ENCODE results near the gene TAS1R3. TPM values are rescaled to one million over a fixed set of nuclear protein-coding genes. Genes with fewer than 3 reads are reported as not detected.

Gene TAS1R3
- total RNA-seq, 2 donors from 2014 or later = 0.09 to 0.35 TPM

DNA sequence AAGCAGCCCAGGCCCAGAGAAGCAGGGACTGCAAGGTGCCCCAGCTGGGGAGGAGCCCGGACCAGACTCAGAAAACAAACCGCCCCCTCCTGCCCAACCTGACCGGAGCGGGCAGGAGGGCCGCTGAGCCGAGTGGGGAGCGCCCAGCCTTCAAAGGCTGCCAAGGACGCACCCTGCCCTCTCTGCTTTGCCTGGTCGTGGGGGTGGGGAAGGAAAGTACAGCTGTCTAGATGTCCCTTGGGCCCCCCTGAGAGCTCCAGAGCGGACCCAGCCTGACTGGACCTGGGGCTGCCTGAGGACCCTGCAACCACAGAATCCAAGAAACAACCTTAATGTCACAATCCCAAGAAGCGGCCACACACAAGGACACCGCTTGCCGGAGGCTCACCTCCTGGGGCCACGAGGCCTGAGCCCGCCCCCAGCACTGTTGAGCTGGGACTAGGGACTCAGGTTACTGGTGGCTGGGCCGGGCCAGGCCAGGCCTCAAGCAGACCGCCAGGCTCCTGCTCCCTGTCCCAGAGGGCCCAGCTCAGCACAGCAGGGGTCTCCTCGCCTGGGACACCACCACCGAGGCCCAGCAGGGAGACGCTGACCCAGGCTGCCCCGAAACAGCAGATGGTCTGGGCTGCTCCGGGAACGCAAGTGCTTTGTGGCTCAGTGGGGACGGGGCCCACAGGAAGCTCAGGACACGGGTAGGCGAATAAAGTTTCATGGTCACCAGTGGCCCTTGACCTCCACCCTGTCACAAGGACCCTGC is 16.8 kb downstream of the TAS1R3 start:
- H3K9ac ChIP-seq (ENCODE audit: extremely low read depth, low read length, poor library complexity, severe bottlenecking) = peak overlapping the region; percentile 63
- peak overlapping the region; percentile 90 for H3K4me3 ChIP-seq (ENCODE audit: low read length)
- TF ChIP-seq, protein P1, sequence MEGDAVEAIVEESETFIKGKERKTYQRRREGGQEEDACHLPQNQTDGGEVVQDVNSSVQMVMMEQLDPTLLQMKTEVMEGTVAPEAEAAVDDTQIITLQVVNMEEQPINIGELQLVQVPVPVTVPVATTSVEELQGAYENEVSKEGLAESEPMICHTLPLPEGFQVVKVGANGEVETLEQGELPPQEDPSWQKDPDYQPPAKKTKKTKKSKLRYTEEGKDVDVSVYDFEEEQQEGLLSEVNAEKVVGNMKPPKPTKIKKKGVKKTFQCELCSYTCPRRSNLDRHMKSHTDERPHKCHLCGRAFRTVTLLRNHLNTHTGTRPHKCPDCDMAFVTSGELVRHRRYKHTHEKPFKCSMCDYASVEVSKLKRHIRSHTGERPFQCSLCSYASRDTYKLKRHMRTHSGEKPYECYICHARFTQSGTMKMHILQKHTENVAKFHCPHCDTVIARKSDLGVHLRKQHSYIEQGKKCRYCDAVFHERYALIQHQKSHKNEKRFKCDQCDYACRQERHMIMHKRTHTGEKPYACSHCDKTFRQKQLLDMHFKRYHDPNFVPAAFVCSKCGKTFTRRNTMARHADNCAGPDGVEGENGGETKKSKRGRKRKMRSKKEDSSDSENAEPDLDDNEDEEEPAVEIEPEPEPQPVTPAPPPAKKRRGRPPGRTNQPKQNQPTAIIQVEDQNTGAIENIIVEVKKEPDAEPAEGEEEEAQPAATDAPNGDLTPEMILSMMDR (conservative IDR thresholded peaks at IDR 0.05) = no peak
- peaks cover 5% of the 10 kb centered on the region for H3K4me1 ChIP-seq (ENCODE audit: control insufficient read depth, insufficient read depth, low read length)
- Mint-ChIP-seq H3K36me3 (ENCODE audit: low read depth) (no peaks in the 10 kb centered on the region), H3K27ac (no peak overlapping the region), H3K4me1 (peaks cover 10% of the 10 kb centered on the region), H3K9me3 (no peaks in the 10 kb centered on the region), H3K27me3 (ENCODE audit: insufficient read depth) (no peaks in the 10 kb centered on the region), H3K4me3 (peak overlapping the region; percentile 67)
- H3K36me3 ChIP-seq (ENCODE audit: control insufficient read depth, insufficient read depth, low read length) = peaks cover 5% of the 10 kb centered on the region
- peak; percentile 86 for DNase-seq
- 21 to 34% methylated on average over 15 to 26 of the region's 26 CpGs for WGBS, 2 experiments (ENCODE audit: insufficient coverage in 1 of 2, insufficient read length in 1 of 2)
- H3K9me3 ChIP-seq (ENCODE audit: control insufficient read depth, low read length) = no peaks in the 10 kb centered on the region
- H3K27ac ChIP-seq (ENCODE audit: low read depth, low read length) = no peak overlapping the region
- no peaks in the 10 kb centered on the region for H3K27me3 ChIP-seq (ENCODE audit: control insufficient read depth, insufficient read depth, low read length, poor library complexity, severe bottlenecking)

DNA sequence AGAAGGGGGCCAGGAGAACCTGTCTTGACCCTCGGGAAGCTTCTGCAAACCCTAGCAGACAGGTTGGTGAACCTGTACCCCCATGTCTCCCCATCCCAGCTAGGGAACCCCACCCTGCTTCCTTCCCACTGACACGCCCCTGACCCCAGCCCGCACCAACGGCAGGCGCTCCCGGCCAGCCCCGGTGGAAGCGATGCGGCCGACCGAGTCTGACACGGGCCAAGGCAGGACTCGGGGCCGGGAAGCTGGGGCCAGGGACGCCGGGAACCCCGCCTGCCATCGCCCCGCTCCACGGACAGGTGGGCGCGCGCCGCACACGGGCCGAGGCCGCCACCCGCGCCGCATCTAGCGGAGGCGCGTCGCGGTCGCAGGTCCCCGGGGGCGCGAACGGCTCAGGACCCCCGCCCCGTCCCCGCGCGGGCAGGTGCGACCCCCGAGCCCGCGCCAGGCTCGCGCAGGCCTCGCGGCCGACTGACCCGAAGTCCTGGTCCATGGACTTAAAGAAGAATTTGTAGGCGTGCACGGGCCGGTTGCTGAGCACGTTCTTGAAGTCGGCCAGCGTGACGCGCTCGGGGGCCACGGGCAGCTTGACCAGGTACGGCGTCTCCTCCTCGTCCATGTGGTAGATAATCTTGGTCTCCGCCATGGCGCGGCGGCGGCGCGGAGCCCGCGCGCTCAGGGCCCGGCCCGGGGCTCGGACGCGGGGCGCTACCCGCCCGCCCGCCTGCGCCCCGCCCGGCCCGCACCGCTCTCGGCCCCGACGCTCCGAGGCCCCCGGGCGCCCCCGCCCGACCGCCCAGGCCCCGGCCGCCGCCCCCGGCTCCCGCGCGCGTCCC is 17.6 kb downstream of the TAS1R3 start:
- Histone ChIP-seq H3K27ac (ENCODE audit: low read depth, low read length) (no peak overlapping the region), H3K36me3 (ENCODE audit: control insufficient read depth, insufficient read depth, low read length) (peaks cover 7% of the 10 kb centered on the region), H3K27me3 (ENCODE audit: control insufficient read depth, insufficient read depth, low read length, poor library complexity, severe bottlenecking) (no peaks in the 10 kb centered on the region), H3K9ac (ENCODE audit: extremely low read depth, low read length, poor library complexity, severe bottlenecking) (peak overlapping the region; percentile 63), H3K4me1 (ENCODE audit: control insufficient read depth, insufficient read depth, low read length) (peaks cover 8% of the 10 kb centered on the region), H3K4me3 (ENCODE audit: low read length) (peak overlapping the region; percentile 90), H3K9me3 (ENCODE audit: control insufficient read depth, low read length) (no peaks in the 10 kb centered on the region)
- no peaks in the 10 kb centered on the region for H3K9me3 Mint-ChIP-seq
- H3K27me3 Mint-ChIP-seq (ENCODE audit: insufficient read depth) = no peaks in the 10 kb centered on the region
- 1 to 2% methylated on average over 23 to 109 of the region's 109 CpGs for WGBS, 2 experiments (ENCODE audit: insufficient coverage in 1 of 2, insufficient read length in 1 of 2)
- H3K4me1 Mint-ChIP-seq = peaks cover 10% of the 10 kb centered on the region
- TF ChIP-seq, protein P1 (conservative IDR thresholded peaks at IDR 0.05) = no peak
- no peaks in the 10 kb centered on the region for H3K36me3 Mint-ChIP-seq (ENCODE audit: low read depth)
- peak; percentile 73 for DNase-seq
- peak overlapping the region; percentile 67 for H3K4me3 Mint-ChIP-seq
- no peak overlapping the region for H3K27ac Mint-ChIP-seq

DNA sequence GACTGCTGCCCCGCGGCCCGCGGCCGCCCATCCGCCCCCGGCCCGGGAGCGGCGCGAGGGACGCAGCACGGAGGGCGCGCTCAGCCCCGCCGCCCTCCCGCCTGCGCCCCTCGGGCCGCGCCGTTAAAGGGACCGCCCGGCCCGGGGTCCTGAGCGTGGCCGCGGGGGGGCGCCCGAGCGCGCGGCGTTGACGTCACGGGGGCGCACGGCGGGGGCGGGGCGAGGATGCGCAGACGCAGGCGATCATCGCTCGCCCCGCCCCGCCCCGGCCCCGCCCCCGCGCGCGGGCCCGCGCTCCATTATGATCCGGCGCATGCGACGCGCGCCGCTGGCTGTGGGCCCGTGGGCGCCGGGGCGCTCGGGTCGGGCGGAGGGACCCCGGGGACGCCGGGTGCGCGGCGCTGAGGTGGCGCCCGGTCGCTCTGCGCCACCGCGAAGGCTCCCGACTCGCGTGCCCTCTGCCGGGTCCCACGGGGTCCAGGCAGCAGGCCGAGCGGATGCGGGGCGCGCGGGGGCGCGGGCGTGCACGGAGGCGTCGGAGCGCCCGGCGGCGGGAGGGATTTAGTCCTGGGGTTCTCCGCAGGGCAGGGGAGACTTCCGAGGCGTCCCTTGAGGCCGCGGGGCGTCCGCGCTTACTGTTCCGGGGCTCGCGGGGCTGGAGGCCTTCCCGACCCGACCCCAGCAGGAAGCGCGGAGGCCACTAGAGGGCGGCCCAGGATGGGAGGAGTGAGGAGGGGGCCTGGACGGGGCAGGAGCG is 18.4 kb downstream of the TAS1R3 start, which contains the start of gene DVL1:
DVL1 (minus strand) TSS at position 163 of the 757 bp plus-strand sequence. CDS start 353 bp downstream, outside the sequence.
- peaks cover 6% of the 10 kb centered on the region for H3K27me3 Mint-ChIP-seq (ENCODE audit: insufficient read depth)
- H3K9me3 Mint-ChIP-seq = no peaks in the 10 kb centered on the region
- peak within 1 kb of the TSS; percentile 90 for H3K4me3 ChIP-seq (ENCODE audit: low read length)
- peaks cover 7% of the 10 kb centered on the region for H3K36me3 ChIP-seq (ENCODE audit: control insufficient read depth, insufficient read depth, low read length)
- H3K36me3 Mint-ChIP-seq (ENCODE audit: low read depth) = no peaks in the 10 kb centered on the region
- H3K27ac ChIP-seq (ENCODE audit: low read depth, low read length) = peak within 1 kb of the TSS; percentile 86
- H3K4me3 Mint-ChIP-seq = peak within 1 kb of the TSS; percentile 67
- TF ChIP-seq, protein P1 (conservative IDR thresholded peaks at IDR 0.05) = peak; percentile 70
- H3K27ac Mint-ChIP-seq = no peak within 1 kb of the TSS
- peaks cover 8% of the 10 kb centered on the region for H3K4me1 ChIP-seq (ENCODE audit: control insufficient read depth, insufficient read depth, low read length)
- H3K27me3 ChIP-seq (ENCODE audit: control insufficient read depth, insufficient read depth, low read length, poor library complexity, severe bottlenecking) = no peaks in the 10 kb centered on the region
- 0% methylated on average over 28 to 118 of the region's 122 CpGs for WGBS, 2 experiments (ENCODE audit: insufficient coverage in 1 of 2, insufficient read length in 1 of 2)
- peaks cover 10% of the 10 kb centered on the region for H3K4me1 Mint-ChIP-seq
- H3K9ac ChIP-seq (ENCODE audit: extremely low read depth, low read length, poor library complexity, severe bottlenecking) = peak within 1 kb of the TSS; percentile 63
- peak; percentile 87 for DNase-seq
- H3K9me3 ChIP-seq (ENCODE audit: control insufficient read depth, low read length) = no peaks in the 10 kb centered on the region
